Thyroid gland (tissue), 4 donors: Measurements from ENCODE around the gene ARHGEF28. TPM values are rescaled to one million over a fixed set of nuclear protein-coding genes. Genes with fewer than 3 reads are reported as not detected.

Experiments used
- DNase-seq, 2 donors: peaks; one replicate each; pipeline ENCODE4 v3.0.0-alpha.2; 2019
- H3K27ac ChIP-seq, 3 donors: fragments of 200-600 bp; sonication (generic); 1 replicate in 2 of 3; 2 replicates in 1 of 3; pipeline ENCODE4 v1.5.1; 2016 to 2019; ENCODE audit warnings: mild to moderate bottlenecking in 1 of 3, moderate library complexity in 1 of 3
- H3K27me3 ChIP-seq: fragments of 200-600 bp; sonication (generic); one replicate; pipeline ENCODE4 v1.5.1; 2019
- H3K36me3 ChIP-seq, 2 donors: fragments of 200-600 bp; sonication (generic); one replicate each; pipeline ENCODE4 v1.5.1; 2016 to 2019
- H3K4me1 ChIP-seq, 2 donors: fragments of 200-600 bp; sonication (generic); one replicate each; pipeline ENCODE4 v1.5.1; 2017 to 2019
- H3K4me3 ChIP-seq, 3 donors: fragments of 200-600 bp; sonication (generic); replicated peaks in 1 of 3; 1 replicate in 2 of 3; 2 replicates in 1 of 3; pipeline ENCODE4 v1.5.1; 2016; ENCODE audit warnings: mild to moderate bottlenecking in 1 of 3
- H3K9me3 ChIP-seq: fragments of 200-600 bp; sonication (generic); one replicate; pipeline ENCODE4 v1.5.1; 2017
- POLR2A ChIP-seq, 2 donors: fragments of 450-650 bp; IDR thresholded peaks; one replicate each; pipeline ENCODE4 v1.6.1; 2017; ENCODE audit warnings: antibody characterized with exemption in 2 of 2, mild to moderate bottlenecking in 2 of 2, moderate library complexity in 1 of 2
- WGBS, 2 donors: methylation state at CpG; one replicate each; pipeline ENCODE4 v1.1.5; 2017; 5-methylcytosine and 5-hydroxymethylcytosine counted together
- intact Hi-C: fragments of 100-400 bp; cut with DNase I; formaldehyde crosslinking; loops from one replicate; pipeline ENCODE4 v1.15.1; 2023
- total RNA-seq, 4 donors: library from RNA; depleted of rRNA; stranded (reverse); fragments of >200 nt; gene quantifications; one replicate each; pipeline ENCODE4 v1.2.3, GENCODE V29; 2016
- TF ChIP-seq, protein P1 (sequence below), 6 experiments: fragments of 200-600 bp in 3 of 6; fragments of 450-650 bp in 3 of 6; sonication (generic) in 3 of 6; IDR thresholded peaks; one replicate each; pipeline ENCODE4 v1.5.1; 2016 to 2019; ENCODE audit warnings: antibody characterized with exemption in 6 of 6, mild to moderate bottlenecking in 2 of 6, inconsistent platforms in 1 of 6, moderate library complexity in 1 of 6

The ARHGEF28 gene
- total RNA-seq, 4 donors from 2014 or later = 43.6 to 58.8 (median 55.3) TPM

DNA sequence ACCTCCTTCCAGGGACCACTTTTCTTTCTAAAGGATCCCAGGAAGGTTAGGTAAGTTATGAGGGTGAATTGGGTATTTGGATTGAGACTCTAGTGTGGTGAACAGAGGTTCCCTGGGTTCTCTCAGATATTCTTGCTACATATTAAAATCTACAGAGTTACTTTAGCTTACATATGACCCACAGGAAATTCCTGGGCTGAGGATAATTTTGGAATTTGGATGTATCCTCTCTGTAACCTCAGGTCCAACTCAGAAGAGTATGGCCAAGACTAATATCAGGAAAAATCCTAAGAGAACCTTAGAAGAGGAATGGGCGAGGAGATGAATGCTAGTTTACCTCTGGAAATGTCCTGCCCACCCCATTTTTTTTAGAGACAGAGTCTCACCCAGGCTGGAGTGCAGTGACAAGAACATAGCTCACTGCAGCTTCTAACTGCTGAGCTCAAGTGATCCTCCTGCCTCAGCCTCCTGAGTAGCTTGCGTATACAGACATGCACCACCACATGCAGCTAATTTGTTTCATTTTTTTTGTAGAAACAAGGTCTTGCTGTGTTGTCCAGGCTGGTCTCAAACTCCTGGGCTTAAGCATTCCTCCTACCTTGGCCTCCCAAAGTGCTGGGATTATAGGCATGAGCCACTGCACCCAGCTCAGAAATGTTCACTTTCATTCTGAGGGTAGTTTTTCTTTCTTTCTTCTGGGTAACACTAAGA is 196.4 kb downstream of the ARHGEF28 start:
- H3K4me1 ChIP-seq = peaks cover 23 to 52% of the 10 kb centered on the region in 2 donors
- H3K9me3 ChIP-seq = no peaks in the 10 kb centered on the region
- H3K27ac ChIP-seq = peak overlapping the region in 2 of 3 donors; percentile 31 to 41
- intact Hi-C loops = no loop called here
- H3K4me3 ChIP-seq = no peak overlapping the region
- TF ChIP-seq, protein P1, sequence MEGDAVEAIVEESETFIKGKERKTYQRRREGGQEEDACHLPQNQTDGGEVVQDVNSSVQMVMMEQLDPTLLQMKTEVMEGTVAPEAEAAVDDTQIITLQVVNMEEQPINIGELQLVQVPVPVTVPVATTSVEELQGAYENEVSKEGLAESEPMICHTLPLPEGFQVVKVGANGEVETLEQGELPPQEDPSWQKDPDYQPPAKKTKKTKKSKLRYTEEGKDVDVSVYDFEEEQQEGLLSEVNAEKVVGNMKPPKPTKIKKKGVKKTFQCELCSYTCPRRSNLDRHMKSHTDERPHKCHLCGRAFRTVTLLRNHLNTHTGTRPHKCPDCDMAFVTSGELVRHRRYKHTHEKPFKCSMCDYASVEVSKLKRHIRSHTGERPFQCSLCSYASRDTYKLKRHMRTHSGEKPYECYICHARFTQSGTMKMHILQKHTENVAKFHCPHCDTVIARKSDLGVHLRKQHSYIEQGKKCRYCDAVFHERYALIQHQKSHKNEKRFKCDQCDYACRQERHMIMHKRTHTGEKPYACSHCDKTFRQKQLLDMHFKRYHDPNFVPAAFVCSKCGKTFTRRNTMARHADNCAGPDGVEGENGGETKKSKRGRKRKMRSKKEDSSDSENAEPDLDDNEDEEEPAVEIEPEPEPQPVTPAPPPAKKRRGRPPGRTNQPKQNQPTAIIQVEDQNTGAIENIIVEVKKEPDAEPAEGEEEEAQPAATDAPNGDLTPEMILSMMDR (IDR thresholded peaks at IDR 0.05) = no peak
- no peak for TF ChIP-seq POLR2A (IDR thresholded peaks at IDR 0.05)
- DNase-seq = no peak
- no peaks in the 10 kb centered on the region for H3K27me3 ChIP-seq
- WGBS, 2 donors = 98 to 100% methylated on average over 2 of the region's 2 CpGs
- no peaks in the 10 kb centered on the region for H3K36me3 ChIP-seq

DNA sequence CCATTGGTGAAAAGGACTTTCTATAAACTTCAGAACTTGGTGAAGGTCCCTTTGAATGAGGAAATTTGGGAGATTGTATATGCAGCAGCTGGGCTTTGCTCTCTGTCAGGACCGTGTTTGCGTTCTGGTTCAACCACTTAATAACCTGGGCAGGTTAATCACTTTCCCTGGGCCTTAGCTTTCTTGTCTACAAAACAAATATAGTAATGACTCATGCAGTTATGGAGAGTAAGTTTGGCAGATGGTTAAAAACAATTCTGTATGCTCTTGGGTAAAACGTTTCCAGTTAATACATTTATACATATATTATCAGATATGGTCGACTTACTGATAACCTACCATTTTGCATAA is 197.0 kb downstream of the ARHGEF28 start:
- TF ChIP-seq POLR2A (IDR thresholded peaks at IDR 0.05) = no peak
- TF ChIP-seq, protein P1 (IDR thresholded peaks at IDR 0.05) = no peak
- H3K36me3 ChIP-seq = no peaks in the 10 kb centered on the region
- peak; percentile 11 to 15 for DNase-seq
- peak overlapping the region in 2 of 3 donors; percentile 31 to 41 for H3K27ac ChIP-seq
- no peaks in the 10 kb centered on the region for H3K27me3 ChIP-seq
- H3K9me3 ChIP-seq = no peaks in the 10 kb centered on the region
- no peak overlapping the region for H3K4me3 ChIP-seq
- 49% methylated on average over 4 of the region's 4 CpGs for WGBS, 2 donors
- intact Hi-C loops = no loop called here
- H3K4me1 ChIP-seq = peaks cover 23 to 52% of the 10 kb centered on the region in 2 donors

DNA sequence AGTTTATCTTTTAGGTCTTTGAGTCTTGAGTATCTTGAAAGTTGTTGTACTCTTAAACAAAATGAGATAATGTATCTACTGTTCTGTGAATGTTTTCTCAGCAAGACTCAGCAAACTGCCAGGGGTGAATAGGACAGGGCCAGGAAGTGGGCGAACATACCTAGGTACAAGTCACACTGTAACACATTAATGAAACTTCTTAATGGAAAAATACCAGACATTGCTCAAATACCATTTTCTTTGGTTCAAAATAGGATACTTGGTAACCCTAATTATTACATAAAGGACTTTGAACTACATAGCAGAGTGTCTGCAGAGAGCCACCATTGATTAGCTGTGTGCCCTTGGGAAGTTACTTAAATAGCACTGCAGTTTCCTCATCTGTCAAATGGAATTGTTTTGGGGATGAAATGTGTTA is 197.5 kb downstream of the ARHGEF28 start:
- H3K4me3 ChIP-seq = no peak overlapping the region
- intact Hi-C loops = no loop called here
- H3K9me3 ChIP-seq = no peaks in the 10 kb centered on the region
- no peaks in the 10 kb centered on the region for H3K27me3 ChIP-seq
- no peak for DNase-seq
- H3K27ac ChIP-seq = peak overlapping the region in 1 of 3 donors; percentile 30
- TF ChIP-seq, protein P1 (IDR thresholded peaks at IDR 0.05) = no peak
- no peak for TF ChIP-seq POLR2A (IDR thresholded peaks at IDR 0.05)
- 91 to 95% methylated on average over 1 of the region's 1 CpG for WGBS, 2 donors
- H3K4me1 ChIP-seq = peaks cover 23 to 52% of the 10 kb centered on the region in 2 donors
- no peaks in the 10 kb centered on the region for H3K36me3 ChIP-seq

DNA sequence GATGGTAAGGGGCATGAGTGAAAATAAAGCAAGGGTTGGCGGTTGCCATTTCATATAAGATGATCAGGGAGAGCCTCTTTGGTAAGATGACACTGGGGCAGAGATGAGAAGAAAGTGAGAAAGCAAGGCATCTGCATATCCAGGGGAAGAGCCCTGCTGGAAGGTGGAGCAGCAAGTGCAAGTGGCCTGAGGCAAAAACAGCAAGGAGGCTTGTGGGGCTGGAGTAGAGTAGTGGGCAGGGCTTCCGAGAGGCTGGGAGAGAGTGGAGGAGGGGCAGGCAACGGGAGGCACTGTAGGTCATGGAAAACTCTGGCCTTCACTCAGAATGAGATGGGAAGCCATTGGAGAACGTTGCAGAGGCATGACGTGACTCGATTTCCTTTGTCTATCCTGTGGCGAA is 199.2 kb downstream of the ARHGEF28 start:
- TF ChIP-seq POLR2A (IDR thresholded peaks at IDR 0.05) = no peak
- TF ChIP-seq, protein P1 (IDR thresholded peaks at IDR 0.05) = no peak
- Histone ChIP-seq H3K9me3 (no peaks in the 10 kb centered on the region), H3K27ac (peak overlapping the region in 1 of 3 donors; percentile 57), H3K36me3 (no peaks in the 10 kb centered on the region), H3K4me3 (no peak overlapping the region), H3K27me3 (no peaks in the 10 kb centered on the region), H3K4me1 (peaks cover 23 to 52% of the 10 kb centered on the region in 2 donors)
- DNase-seq = no peak
- intact Hi-C loops = no loop called here
- WGBS, 2 donors = 93% methylated on average over 7 of the region's 7 CpGs

DNA sequence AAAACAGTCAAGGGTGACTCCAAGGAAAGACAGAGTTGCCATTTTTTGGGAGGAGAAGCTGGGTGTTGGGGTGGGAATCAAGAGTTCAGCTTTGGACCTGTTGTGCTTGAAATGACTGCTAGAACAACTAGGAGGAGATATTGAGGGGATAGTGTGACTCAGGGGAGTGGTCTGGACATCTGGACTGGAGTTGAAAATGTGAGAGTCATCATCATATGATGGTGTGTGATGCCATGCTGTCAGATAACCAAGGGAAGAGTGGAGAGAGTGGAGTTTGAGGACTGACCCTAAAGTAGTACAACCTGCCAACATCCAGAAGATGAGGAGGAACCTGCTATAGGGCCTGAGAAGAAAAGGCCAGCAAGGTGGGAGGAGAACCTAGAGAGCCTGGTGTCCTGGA is 199.7 kb downstream of the ARHGEF28 start:
- intact Hi-C loops = no loop called here
- no peaks in the 10 kb centered on the region for H3K36me3 ChIP-seq
- peaks cover 23 to 52% of the 10 kb centered on the region in 2 donors for H3K4me1 ChIP-seq
- H3K27ac ChIP-seq = peak overlapping the region; percentile 57 to 73 (median 67)
- no peak for TF ChIP-seq POLR2A (IDR thresholded peaks at IDR 0.05)
- TF ChIP-seq, protein P1 (IDR thresholded peaks at IDR 0.05) = no peak
- no peak overlapping the region for H3K4me3 ChIP-seq
- DNase-seq = no peak
- H3K27me3 ChIP-seq = no peaks in the 10 kb centered on the region
- no peaks in the 10 kb centered on the region for H3K9me3 ChIP-seq
